Breast epithelium (tissue), 4 donors: Measurements from ENCODE around the gene DCAF10. TPM values are rescaled to one million over a fixed set of nuclear protein-coding genes. Genes with fewer than 3 reads are reported as not detected.

Experiments
- DNase-seq, 2 donors: peaks; one replicate each; pipeline ENCODE4 v3.0.0-alpha.2; 2019; ENCODE audit warnings: low spot score in 2 of 2
- H3K27ac ChIP-seq, 2 donors: fragments of 200-600 bp; sonication (generic) in 1 of 2; one replicate each; pipeline ENCODE4 v1.5.1; 2016 to 2019; ENCODE audit warnings: mild to moderate bottlenecking in 1 of 2
- H3K27me3 ChIP-seq, 2 donors: fragments of 200-600 bp; sonication (generic) in 1 of 2; one replicate each; pipeline versions ENCODE4 v1.5.1 to v1.6.0; 2017 to 2019; ENCODE audit warnings: control low read depth in 1 of 2, mild to moderate bottlenecking in 1 of 2
- H3K36me3 ChIP-seq: fragments of 200-600 bp; one replicate; pipeline ENCODE4 v1.5.1; 2019
- H3K4me1 ChIP-seq, 2 donors: fragments of 200-600 bp; sonication (generic); one replicate each; pipeline ENCODE4 v1.5.1; 2016 to 2019; ENCODE audit warnings: control low read depth in 1 of 2
- H3K4me3 ChIP-seq, 3 donors: fragments of 200-600 bp; sonication (generic); 1 replicate in 2 of 3; 2 replicates in 1 of 3; pipeline ENCODE4 v1.5.1; 2016 to 2019; ENCODE audit warnings: mild to moderate bottlenecking in 3 of 3, moderate library complexity in 2 of 3
- H3K9me3 ChIP-seq, 2 donors: fragments of 200-600 bp; sonication (generic) in 1 of 2; one replicate each; pipeline ENCODE4 v1.5.1; 2016 to 2019; ENCODE audit warnings: control low read depth in 1 of 2
- CTCF ChIP-seq, 3 donors: fragments of 450-650 bp; IDR thresholded peaks; one replicate each; pipeline ENCODE4 v1.5.1; 2016 to 2017; ENCODE audit warnings: antibody characterized with exemption in 3 of 3, mild to moderate bottlenecking in 3 of 3, moderate library complexity in 3 of 3
- POLR2A ChIP-seq: fragments of 450-650 bp; IDR thresholded peaks from one replicate; pipeline ENCODE4 v1.6.1; 2016; ENCODE audit warnings: antibody characterized with exemption, mild to moderate bottlenecking, moderate library complexity
- POLR2AphosphoS5 ChIP-seq, 3 donors: sonication (generic); formaldehyde crosslinking; IDR thresholded peaks; one replicate each; pipeline ENCODE4 v1.6.1; 2017; ENCODE audit warnings: antibody characterized with exemption in 3 of 3
- intact Hi-C: fragments of 100-400 bp; cut with DNase I; formaldehyde crosslinking; loops from one replicate; pipeline ENCODE4 v1.15.1; 2023; ENCODE audit warnings: low total_unique reads
- total RNA-seq, 3 donors: library from RNA; depleted of rRNA; stranded (reverse); fragments of >200 nt; gene quantifications; one replicate each; pipeline ENCODE4 v1.1.0, GENCODE V29; 2016

DCAF10 gene
- total RNA-seq, 3 donors from 2014 or later, result 29.8 to 44.8 (median 38.7) TPM

DNA sequence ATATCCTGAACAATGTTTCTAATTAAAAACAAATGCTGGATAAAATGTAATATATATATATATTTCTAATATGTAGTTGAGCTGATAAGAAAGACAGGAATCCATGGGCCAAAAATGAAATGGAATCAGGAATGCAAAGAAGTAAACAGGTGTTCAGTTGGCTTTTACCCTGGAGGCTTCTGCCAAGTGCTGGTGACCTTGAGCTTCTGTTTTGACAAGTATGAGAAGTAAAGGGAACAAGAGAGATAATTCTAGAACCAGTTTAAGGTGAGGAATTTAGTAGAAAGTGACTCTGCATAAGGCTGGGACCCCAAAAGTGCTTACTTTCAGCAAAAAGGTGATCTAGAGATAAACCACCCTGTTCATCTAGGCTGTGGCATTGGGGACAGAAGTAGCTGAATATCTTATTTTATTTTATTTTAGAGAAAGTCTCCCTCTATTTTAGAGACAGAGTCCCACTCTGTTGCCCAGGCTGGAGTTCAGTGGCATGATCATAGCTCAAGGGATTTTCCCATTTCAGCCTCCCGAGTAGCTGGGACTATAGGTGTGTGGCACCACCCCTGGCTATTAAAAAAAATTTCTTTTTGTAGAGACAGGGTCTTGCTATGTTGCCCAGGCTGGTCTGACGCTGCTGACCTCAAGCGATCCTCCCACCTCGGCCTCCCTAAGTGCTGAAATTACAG lies 27.0 kb downstream of the DCAF10 start:
- no peaks in the 10 kb centered on the region for H3K4me1 ChIP-seq
- H3K36me3 ChIP-seq, result no peaks in the 10 kb centered on the region
- H3K9me3 ChIP-seq, result no peaks in the 10 kb centered on the region
- no peaks in the 10 kb centered on the region for H3K27me3 ChIP-seq
- no peak overlapping the region for H3K27ac ChIP-seq
- no peak for TF ChIP-seq POLR2AphosphoS5 (IDR thresholded peaks at IDR 0.05)
- TF ChIP-seq POLR2A, result no peak
- no peak for TF ChIP-seq CTCF (IDR thresholded peaks at IDR 0.05)
- H3K4me3 ChIP-seq, result no peak overlapping the region
- intact Hi-C loops, result loop anchor here (2.0 kb wide), 1 partner anchor 17 kb away; no protein-coding TSS in a partner anchor
- DNase-seq, result no peak

DNA sequence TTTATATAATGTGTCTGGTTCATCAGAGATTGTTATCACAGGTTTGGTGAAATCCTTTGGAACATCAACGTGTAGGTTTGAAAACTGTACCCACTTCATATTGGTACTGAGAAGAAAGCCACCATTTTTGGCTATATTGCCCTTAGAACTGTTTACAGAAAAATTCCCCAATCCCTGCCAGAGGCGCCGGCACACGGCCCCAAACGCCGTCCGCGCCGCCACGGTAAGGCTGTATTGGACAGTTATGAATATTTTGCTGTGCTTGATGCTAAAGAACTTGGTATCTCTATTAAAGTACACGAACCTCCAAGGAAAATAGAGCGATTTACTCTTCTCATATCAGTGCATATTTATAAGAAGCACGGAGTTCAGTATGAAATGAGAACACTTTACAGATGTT lies 35.2 kb downstream of the DCAF10 start:
- Histone ChIP-seq H3K9me3 (no peaks in the 10 kb centered on the region), H3K4me1 (no peaks in the 10 kb centered on the region), H3K36me3 (no peaks in the 10 kb centered on the region), H3K27ac (no peak overlapping the region), H3K4me3 (no peak overlapping the region), H3K27me3 (no peaks in the 10 kb centered on the region)
- no peak for TF ChIP-seq POLR2A
- TF ChIP-seq CTCF (IDR thresholded peaks at IDR 0.05), result no peak
- no peak for TF ChIP-seq POLR2AphosphoS5 (IDR thresholded peaks at IDR 0.05)
- no peak for DNase-seq
- intact Hi-C loops, result no loop called here

DNA sequence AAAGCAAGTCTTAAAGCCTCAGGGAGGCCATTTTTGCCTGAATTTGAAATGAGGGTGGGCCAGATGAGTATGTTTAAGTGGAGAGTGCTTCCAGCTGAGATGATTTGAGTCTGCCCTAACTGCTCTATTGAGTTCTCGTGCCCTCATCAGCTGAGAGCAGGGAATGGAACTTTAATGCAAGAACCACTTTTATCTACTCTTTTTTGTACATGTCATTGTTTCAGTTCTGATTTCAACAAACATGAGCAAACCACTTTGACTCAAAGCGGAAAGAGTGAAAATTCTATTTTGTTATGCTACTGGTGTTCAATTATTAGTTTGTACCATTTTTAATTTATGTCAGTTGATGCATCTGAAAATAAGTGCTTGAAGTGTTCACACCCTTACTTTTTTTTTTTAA lies 35.8 kb downstream of the DCAF10 start:
- H3K27ac ChIP-seq, result no peak overlapping the region
- H3K4me1 ChIP-seq, result no peaks in the 10 kb centered on the region
- no peaks in the 10 kb centered on the region for H3K27me3 ChIP-seq
- no peaks in the 10 kb centered on the region for H3K9me3 ChIP-seq
- TF ChIP-seq CTCF (IDR thresholded peaks at IDR 0.05) (no peak), POLR2A (no peak), POLR2AphosphoS5 (IDR thresholded peaks at IDR 0.05) (no peak)
- H3K4me3 ChIP-seq, result no peak overlapping the region
- no peaks in the 10 kb centered on the region for H3K36me3 ChIP-seq
- DNase-seq, result no peak
- intact Hi-C loops, result no loop called here

DNA sequence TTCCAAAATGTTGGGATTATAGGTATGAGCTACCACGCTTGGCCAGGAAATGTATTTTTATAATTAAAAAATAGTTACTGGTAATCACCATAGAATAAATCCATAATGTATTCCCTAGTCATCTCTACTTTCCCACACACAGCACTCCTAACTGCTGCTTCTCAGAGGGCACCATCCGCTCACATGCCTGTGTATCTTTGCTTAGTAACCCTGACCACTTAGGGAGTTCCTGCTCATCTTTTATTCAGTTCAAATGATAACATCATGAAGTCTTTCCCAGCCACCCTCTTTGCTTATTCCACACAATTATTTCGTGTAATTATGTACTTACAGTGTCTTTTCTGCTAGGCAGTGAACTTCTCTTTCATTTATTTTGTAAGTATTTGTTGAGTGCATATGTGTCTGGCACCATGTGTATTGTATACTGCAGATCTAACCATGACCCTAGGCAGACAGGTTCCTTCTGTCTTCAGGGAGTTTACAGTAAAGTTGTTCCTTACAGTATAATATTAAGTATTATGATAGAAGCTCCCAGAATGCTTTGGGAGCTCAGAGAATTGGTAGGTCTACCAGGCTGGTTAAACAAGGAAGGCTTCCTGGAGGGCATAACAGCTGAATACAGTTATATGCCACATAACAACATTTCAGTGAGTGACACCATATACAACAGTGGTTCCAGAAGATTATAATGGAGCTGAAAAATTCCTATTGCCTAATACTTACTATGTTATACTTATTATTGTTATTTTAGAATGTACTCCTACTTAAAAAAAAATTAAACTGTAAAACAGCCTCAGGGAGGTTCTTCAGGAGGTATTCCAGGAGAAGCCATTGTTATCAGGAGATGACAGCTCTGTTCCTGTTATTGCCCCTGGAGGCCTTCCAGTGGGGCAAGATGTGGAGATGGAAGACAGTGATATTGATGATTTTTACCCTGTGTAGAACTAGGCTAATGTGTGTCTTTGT lies 39.2 kb downstream of the DCAF10 start:
- H3K9me3 ChIP-seq, result no peaks in the 10 kb centered on the region
- H3K27ac ChIP-seq, result no peak overlapping the region
- H3K36me3 ChIP-seq, result no peaks in the 10 kb centered on the region
- no peak for DNase-seq
- no peak for TF ChIP-seq POLR2AphosphoS5 (IDR thresholded peaks at IDR 0.05)
- no peak for TF ChIP-seq POLR2A
- TF ChIP-seq CTCF (IDR thresholded peaks at IDR 0.05), result no peak
- H3K4me3 ChIP-seq, result no peak overlapping the region
- intact Hi-C loops, result no loop called here
- no peaks in the 10 kb centered on the region for H3K27me3 ChIP-seq
- no peaks in the 10 kb centered on the region for H3K4me1 ChIP-seq
